Calu3 (cell line): ENCODE measurements around the gene TNFRSF6B. TPM values are rescaled to one million over a fixed set of nuclear protein-coding genes. Genes with fewer than 3 reads are reported as not detected.

Experiments used
- BruUV-seq: library from RNA; stranded (reverse); fragments of 400-500 nt; replicated peaks from 2 replicates; lab custom pipeline; 2021; lab: Mats Ljungman, UMichigan
- CTCF ChIA-PET: fragments of 300-600 bp; sonication (Branson Sonifier 250); formaldehyde crosslinking; loops from one replicate; lab custom pipeline; 2022; ENCODE audit warnings: antibody characterized with exemption; lab: Charles Lee
- DNase-seq: peaks from one replicate; pipeline ENCODE4 v3.0.0; 2022
- H3K27ac Mint-ChIP-seq: one replicate; pipeline ENCODE4 v1.8.0; 2022; ENCODE audit warnings: mixed read lengths; ENCODE audit not compliant: unreplicated experiment
- H3K27me3 Mint-ChIP-seq: one replicate; pipeline ENCODE4 v1.8.0; 2022; ENCODE audit warnings: mixed read lengths; ENCODE audit not compliant: unreplicated experiment
- H3K36me3 Mint-ChIP-seq: one replicate; pipeline ENCODE4 v1.8.0; 2022; ENCODE audit warnings: mild to moderate bottlenecking, moderate library complexity, mixed read lengths; ENCODE audit not compliant: insufficient read depth, unreplicated experiment
- H3K4me1 Mint-ChIP-seq: one replicate; pipeline ENCODE4 v1.8.0; 2022; ENCODE audit warnings: mild to moderate bottlenecking, low read depth, mixed read lengths; ENCODE audit not compliant: unreplicated experiment
- H3K4me3 Mint-ChIP-seq: one replicate; pipeline ENCODE4 v1.8.0; 2022; ENCODE audit warnings: mild to moderate bottlenecking, low read depth, moderate library complexity, mixed read lengths; ENCODE audit not compliant: unreplicated experiment
- H3K9me3 Mint-ChIP-seq: one replicate; pipeline ENCODE4 v1.8.0; 2022; ENCODE audit warnings: low read depth, mixed read lengths; ENCODE audit not compliant: unreplicated experiment
- intact Hi-C: fragments of 100-400 bp; cut with micrococcal nuclease; formaldehyde crosslinking; loops from one replicate; pipeline ENCODE4 v1.10.0; 2022; ENCODE audit not compliant: unreplicated experiment
- total RNA-seq: library from RNA; stranded (reverse); gene quantifications from 2 replicates; pipeline ENCODE4 v1.2.3, GENCODE V29; 2022
- TF ChIP-seq, protein P1 (sequence below): fragments of 200-600 bp; IDR thresholded peaks from one replicate; pipeline ENCODE4 v1.8.0; 2022; ENCODE audit warnings: antibody characterized with exemption; ENCODE audit not compliant: unreplicated experiment

TNFRSF6B gene
- total RNA-seq, 1 experiment from 2014 or later, result not detected

DNA sequence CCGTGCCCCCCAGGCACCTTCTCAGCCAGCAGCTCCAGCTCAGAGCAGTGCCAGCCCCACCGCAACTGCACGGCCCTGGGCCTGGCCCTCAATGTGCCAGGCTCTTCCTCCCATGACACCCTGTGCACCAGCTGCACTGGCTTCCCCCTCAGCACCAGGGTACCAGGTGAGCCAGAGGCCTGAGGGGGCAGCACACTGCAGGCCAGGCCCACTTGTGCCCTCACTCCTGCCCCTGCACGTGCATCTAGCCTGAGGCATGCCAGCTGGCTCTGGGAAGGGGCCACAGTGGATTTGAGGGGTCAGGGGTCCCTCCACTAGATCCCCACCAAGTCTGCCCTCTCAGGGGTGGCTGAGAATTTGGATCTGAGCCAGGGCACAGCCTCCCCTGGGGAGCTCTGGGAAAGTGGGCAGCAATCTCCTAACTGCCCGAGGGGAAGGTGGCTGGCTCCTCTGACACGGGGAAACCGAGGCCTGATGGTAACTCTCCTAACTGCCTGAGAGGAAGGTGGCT is 960 bp downstream of the TNFRSF6B start:
- peaks cover 93% of the 10 kb centered on the region for H3K36me3 Mint-ChIP-seq
- H3K27ac Mint-ChIP-seq, result peak overlapping the region; percentile 63
- intact Hi-C loops, result no loop called here
- H3K9me3 Mint-ChIP-seq, result no peaks in the 10 kb centered on the region
- TF ChIP-seq, protein P1, sequence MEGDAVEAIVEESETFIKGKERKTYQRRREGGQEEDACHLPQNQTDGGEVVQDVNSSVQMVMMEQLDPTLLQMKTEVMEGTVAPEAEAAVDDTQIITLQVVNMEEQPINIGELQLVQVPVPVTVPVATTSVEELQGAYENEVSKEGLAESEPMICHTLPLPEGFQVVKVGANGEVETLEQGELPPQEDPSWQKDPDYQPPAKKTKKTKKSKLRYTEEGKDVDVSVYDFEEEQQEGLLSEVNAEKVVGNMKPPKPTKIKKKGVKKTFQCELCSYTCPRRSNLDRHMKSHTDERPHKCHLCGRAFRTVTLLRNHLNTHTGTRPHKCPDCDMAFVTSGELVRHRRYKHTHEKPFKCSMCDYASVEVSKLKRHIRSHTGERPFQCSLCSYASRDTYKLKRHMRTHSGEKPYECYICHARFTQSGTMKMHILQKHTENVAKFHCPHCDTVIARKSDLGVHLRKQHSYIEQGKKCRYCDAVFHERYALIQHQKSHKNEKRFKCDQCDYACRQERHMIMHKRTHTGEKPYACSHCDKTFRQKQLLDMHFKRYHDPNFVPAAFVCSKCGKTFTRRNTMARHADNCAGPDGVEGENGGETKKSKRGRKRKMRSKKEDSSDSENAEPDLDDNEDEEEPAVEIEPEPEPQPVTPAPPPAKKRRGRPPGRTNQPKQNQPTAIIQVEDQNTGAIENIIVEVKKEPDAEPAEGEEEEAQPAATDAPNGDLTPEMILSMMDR, result no peak
- BruUV-seq, result no TSS peak
- H3K4me3 Mint-ChIP-seq, result no peak overlapping the region
- DNase-seq, result no peak
- CTCF ChIA-PET, result no interaction called here
- H3K4me1 Mint-ChIP-seq, result peaks cover 29% of the 10 kb centered on the region
- no peaks in the 10 kb centered on the region for H3K27me3 Mint-ChIP-seq

DNA sequence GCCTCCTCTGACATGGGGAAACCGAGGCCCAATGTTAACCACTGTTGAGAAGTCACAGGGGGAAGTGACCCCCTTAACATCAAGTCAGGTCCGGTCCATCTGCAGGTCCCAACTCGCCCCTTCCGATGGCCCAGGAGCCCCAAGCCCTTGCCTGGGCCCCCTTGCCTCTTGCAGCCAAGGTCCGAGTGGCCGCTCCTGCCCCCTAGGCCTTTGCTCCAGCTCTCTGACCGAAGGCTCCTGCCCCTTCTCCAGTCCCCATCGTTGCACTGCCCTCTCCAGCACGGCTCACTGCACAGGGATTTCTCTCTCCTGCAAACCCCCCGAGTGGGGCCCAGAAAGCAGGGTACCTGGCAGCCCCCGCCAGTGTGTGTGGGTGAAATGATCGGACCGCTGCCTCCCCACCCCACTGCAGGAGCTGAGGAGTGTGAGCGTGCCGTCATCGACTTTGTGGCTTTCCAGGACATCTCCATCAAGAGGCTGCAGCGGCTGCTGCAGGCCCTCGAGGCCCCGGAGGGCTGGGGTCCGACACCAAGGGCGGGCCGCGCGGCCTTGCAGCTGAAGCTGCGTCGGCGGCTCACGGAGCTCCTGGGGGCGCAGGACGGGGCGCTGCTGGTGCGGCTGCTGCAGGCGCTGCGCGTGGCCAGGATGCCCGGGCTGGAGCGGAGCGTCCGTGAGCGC is 1.6 kb downstream of the TNFRSF6B start:
- Mint-ChIP-seq H3K4me1 (peaks cover 27% of the 10 kb centered on the region), H3K27me3 (no peaks in the 10 kb centered on the region), H3K36me3 (peaks cover 93% of the 10 kb centered on the region), H3K4me3 (peak overlapping the region; percentile 28), H3K9me3 (no peaks in the 10 kb centered on the region), H3K27ac (peak overlapping the region; percentile 63)
- intact Hi-C loops, result no loop called here
- TF ChIP-seq, protein P1, result no peak
- BruUV-seq, result no TSS peak
- no peak for DNase-seq
- CTCF ChIA-PET, result interaction anchor here (0.5 to 1.5 kb wide), 6 partner anchors 10 to 424 kb away, joined by 3 to 7 read pairs (median 4); partner anchors contain the start of genes ARFRP1, TPD52L2 and ZGPAT

DNA sequence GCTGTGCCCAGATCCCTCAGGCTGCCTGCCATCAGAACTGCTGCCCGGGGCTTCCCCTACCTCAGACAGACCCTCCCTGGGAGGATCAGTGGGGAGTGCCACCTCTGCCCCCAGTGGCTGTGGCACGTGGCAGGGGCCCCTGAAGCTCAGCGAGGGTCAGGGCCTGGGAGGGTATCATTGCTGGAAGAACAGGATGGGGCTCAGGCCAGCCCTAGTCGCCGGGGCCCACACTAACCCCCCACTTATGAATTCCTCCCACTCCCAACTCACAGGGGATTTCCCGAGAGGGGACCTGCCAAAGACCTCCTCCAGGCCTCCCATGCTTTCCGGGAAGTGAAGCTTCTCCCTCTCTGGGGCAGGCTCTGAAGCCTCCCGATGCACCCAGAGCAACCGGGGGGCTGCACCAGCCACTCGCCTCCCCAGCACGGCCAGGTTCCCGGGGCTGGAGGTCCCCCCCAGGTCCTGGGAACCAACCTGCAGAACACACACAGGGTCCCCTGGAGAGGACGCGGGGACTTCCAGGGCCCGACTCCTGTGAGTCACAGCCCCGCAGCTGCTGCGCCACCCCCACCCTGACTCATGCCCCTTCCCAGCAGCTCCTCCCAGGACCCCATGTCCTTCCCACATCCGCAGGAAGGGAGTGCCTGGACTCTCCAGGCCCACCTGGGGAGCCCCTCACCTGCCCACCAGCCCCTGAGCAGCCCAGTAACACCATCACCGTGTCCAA is 2.5 kb downstream of the TNFRSF6B start:
- CTCF ChIA-PET, result interaction anchor here (0.5 to 1.5 kb wide), 6 partner anchors 9 to 166 kb away, joined by 3 to 7 read pairs (median 4); partner anchors contain the start of genes ARFRP1, TPD52L2 and ZGPAT
- intact Hi-C loops, result no loop called here
- H3K27me3 Mint-ChIP-seq, result no peaks in the 10 kb centered on the region
- peak overlapping the region; percentile 65 for H3K4me3 Mint-ChIP-seq
- BruUV-seq, result no TSS peak
- peak overlapping the region; percentile 80 for H3K27ac Mint-ChIP-seq
- peaks cover 27% of the 10 kb centered on the region for H3K4me1 Mint-ChIP-seq
- DNase-seq, result peak; percentile 93
- peaks cover 93% of the 10 kb centered on the region for H3K36me3 Mint-ChIP-seq
- TF ChIP-seq, protein P1, result no peak
- no peaks in the 10 kb centered on the region for H3K9me3 Mint-ChIP-seq

DNA sequence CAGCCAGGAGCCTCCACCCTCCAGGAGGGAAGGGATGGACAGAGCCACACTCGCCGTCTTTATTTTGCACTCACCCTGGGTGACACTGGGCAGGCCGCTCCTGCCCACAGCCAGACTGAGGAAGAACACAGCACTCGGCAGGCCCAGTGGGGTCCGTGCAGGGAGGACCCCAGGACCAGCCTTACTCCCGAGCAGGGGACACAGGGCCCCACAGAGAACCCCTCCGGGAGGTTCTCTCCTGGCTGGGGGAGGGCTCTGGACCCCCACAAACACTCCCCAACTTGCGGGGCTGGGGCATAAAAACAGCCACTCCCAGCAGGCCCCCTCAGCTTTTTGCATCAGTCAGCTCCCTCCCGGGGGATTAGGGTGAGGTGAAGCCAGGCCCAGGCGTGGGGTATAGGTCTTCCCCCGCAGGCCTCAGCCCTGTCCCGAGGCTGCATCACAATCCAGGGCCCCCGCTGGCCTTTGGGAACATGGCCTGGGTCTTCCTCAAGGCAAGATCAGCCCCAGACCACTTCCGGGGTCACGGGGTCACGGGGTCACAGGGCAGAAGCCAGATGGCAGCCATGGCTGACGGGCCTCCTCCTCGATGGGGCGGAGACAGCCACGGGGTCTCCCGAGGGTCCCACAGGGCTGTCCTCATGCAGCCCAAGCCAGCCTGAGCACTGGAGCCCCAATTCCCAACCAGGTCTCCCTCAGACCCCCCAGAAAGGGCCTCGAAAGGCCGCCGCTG is 3.2 kb downstream of the TNFRSF6B start:
- Mint-ChIP-seq H3K36me3 (peaks cover 87% of the 10 kb centered on the region), H3K4me3 (peak overlapping the region; percentile 65), H3K27ac (peak overlapping the region; percentile 80), H3K27me3 (no peaks in the 10 kb centered on the region), H3K9me3 (no peaks in the 10 kb centered on the region), H3K4me1 (peaks cover 27% of the 10 kb centered on the region)
- TF ChIP-seq, protein P1, result no peak
- intact Hi-C loops, result no loop called here
- no TSS peak for BruUV-seq
- CTCF ChIA-PET, result interaction anchor here (0.7 to 1.5 kb wide), 3 partner anchors 13 to 165 kb away, joined by 3 to 7 read pairs (median 3); partner anchors contain the start of gene TPD52L2
- no peak for DNase-seq
